DOHH2 (cell line): Measurements from ENCODE around the gene TRAF1.

Experiments used
- H3F3A ChIP-seq: fragments of 200-600 bp; sonication (generic), shearing (Covaris generic); 2 replicates; pipeline ENCODE4 v1.6.0; 2016; ENCODE audit warnings: antibody characterized with exemption, mild to moderate bottlenecking; ENCODE audit not compliant: control insufficient read depth, insufficient read depth
- H3K27ac ChIP-seq: fragments of 200-600 bp; sonication (generic); 2 replicates; pipeline ENCODE4 v1.5.1; 2014; ENCODE audit warnings: low read depth, mild to moderate bottlenecking, low read length, moderate library complexity
- H3K27me3 ChIP-seq: fragments of 200-600 bp; sonication (generic); 2 replicates; pipeline ENCODE4 v1.6.1; 2014; ENCODE audit warnings: mild to moderate bottlenecking, low read length, mixed read lengths; ENCODE audit not compliant: control insufficient read depth
- H3K36me3 ChIP-seq: fragments of 200-600 bp; sonication (generic); 2 replicates; pipeline ENCODE4 v1.6.1; 2014; ENCODE audit warnings: mild to moderate bottlenecking, low read length, moderate library complexity, mixed read lengths; ENCODE audit not compliant: control insufficient read depth
- H3K4me1 ChIP-seq: fragments of 200-600 bp; sonication (generic); 2 replicates; pipeline ENCODE4 v1.6.1; 2014; ENCODE audit warnings: mild to moderate bottlenecking, low read length, mixed read lengths; ENCODE audit not compliant: control insufficient read depth
- H3K4me2 ChIP-seq: fragments of 200-600 bp; sonication (generic); 2 replicates; pipeline ENCODE4 v1.6.0; 2014; ENCODE audit warnings: mild to moderate bottlenecking, low read length, moderate library complexity
- H3K4me3 ChIP-seq: fragments of 200-600 bp; sonication (generic); 2 replicates; pipeline ENCODE4 v1.5.1; 2014; ENCODE audit warnings: mild to moderate bottlenecking, low read length, mixed read lengths
- H3K79me2 ChIP-seq: fragments of 200-600 bp; sonication (generic); 2 replicates; pipeline ENCODE4 v1.6.1; 2014; ENCODE audit warnings: mild to moderate bottlenecking, low read length, mixed read lengths; ENCODE audit not compliant: control insufficient read depth
- H3K9me2 ChIP-seq: fragments of 200-600 bp; sonication (generic); replicated peaks from 2 replicates; pipeline ENCODE4 v1.6.1; 2014; ENCODE audit warnings: mild to moderate bottlenecking, low read length, mixed read lengths; ENCODE audit not compliant: control insufficient read depth
- H3K9me3 ChIP-seq: fragments of 200-600 bp; sonication (generic); 2 replicates; pipeline ENCODE4 v1.6.1; 2014; ENCODE audit warnings: antibody characterized with exemption, low read length, mixed read lengths; ENCODE audit not compliant: control insufficient read depth, insufficient read depth
- H4K20me1 ChIP-seq: fragments of 200-600 bp; sonication (generic); 2 replicates; pipeline ENCODE4 v1.6.0; 2014; ENCODE audit warnings: low read depth, mild to moderate bottlenecking, antibody characterized with exemption, low read length, moderate library complexity; ENCODE audit not compliant: control insufficient read depth, insufficient read depth
- CTCF ChIP-seq: fragments of 200-600 bp; sonication (generic); IDR thresholded peaks from one replicate; pipeline ENCODE4 v1.5.1; 2014; ENCODE audit warnings: antibody characterized with exemption, mild to moderate bottlenecking, low read depth, low read length; ENCODE audit not compliant: poor library complexity, severe bottlenecking
- EZH2phosphoT487 ChIP-seq: fragments of 200-600 bp; sonication (generic); IDR thresholded peaks from 2 replicates; pipeline ENCODE4 v1.6.1; 2017; ENCODE audit warnings: borderline replicate concordance, mild to moderate bottlenecking, antibody characterized with exemption, low read length, moderate library complexity, mixed read lengths

TRAF1 gene

DNA sequence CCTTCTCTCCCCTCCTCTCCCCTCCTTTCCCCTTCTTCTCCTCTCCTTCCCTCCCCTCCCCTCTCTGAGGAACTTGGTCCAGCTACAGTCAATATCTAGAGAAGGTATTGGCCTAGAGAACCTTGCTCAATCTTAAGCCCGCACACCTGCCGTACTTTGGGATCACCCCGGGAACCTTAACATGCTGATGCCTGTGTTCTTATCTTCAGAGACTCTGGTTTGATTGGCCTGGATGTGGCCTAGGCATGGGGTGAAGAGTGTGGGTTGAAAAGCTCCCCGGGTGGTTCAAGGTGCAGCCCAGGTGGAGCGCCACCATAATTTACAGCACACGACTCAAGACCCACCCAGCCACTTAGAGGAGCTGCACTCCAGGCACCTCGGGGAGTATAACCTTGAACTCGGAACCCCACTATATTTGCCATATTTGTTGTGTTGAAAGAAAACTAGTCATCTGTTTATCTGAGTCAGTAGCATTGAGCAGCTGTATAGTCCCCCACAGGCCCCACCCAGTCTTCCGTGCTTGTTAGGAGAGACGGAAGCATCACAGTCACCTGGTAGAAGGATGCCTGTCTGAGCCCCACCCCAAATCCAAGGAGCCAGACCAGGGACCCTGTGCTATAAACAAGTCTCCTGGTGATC lies 35.2 kb downstream of the TRAF1 start:
- Histone ChIP-seq H3K27ac (peak overlapping the region; percentile 100), H3K36me3 (peaks cover 6% of the 10 kb centered on the region; the same call in 1 of the 2 replicates), H4K20me1 (no peaks in the 10 kb centered on the region), H3K4me1 (peaks cover 95% of the 10 kb centered on the region), H3F3A (peaks cover 47% of the 10 kb centered on the region), H3K9me3 (no peaks in the 10 kb centered on the region), H3K27me3 (no peaks in the 10 kb centered on the region), H3K9me2 (no peaks in the 10 kb centered on the region), H3K79me2 (no peaks in the 10 kb centered on the region), H3K4me3 (peak overlapping the region; percentile 60), H3K4me2 (peak overlapping the region; percentile 92)
- TF ChIP-seq CTCF (no peak), EZH2phosphoT487 (no peak)

GRCh38 chr9:120890320-120891244 lies 36.0 kb downstream of the TRAF1 start:
- H3K4me3 ChIP-seq = peak overlapping the region; percentile 60
- H3K27ac ChIP-seq = peak overlapping the region; percentile 100
- H3K9me3 ChIP-seq = no peaks in the 10 kb centered on the region
- H3K79me2 ChIP-seq = no peaks in the 10 kb centered on the region
- no peaks in the 10 kb centered on the region for H3K9me2 ChIP-seq
- peaks cover 6% of the 10 kb centered on the region; the same call in 1 of the 2 replicates for H3K36me3 ChIP-seq
- peak overlapping the region; percentile 92 for H3K4me2 ChIP-seq
- TF ChIP-seq CTCF (no peak), EZH2phosphoT487 (no peak)
- H4K20me1 ChIP-seq = no peaks in the 10 kb centered on the region
- no peaks in the 10 kb centered on the region for H3K27me3 ChIP-seq
- H3K4me1 ChIP-seq = peaks cover 95% of the 10 kb centered on the region
- H3F3A ChIP-seq = peaks cover 43% of the 10 kb centered on the region

DNA sequence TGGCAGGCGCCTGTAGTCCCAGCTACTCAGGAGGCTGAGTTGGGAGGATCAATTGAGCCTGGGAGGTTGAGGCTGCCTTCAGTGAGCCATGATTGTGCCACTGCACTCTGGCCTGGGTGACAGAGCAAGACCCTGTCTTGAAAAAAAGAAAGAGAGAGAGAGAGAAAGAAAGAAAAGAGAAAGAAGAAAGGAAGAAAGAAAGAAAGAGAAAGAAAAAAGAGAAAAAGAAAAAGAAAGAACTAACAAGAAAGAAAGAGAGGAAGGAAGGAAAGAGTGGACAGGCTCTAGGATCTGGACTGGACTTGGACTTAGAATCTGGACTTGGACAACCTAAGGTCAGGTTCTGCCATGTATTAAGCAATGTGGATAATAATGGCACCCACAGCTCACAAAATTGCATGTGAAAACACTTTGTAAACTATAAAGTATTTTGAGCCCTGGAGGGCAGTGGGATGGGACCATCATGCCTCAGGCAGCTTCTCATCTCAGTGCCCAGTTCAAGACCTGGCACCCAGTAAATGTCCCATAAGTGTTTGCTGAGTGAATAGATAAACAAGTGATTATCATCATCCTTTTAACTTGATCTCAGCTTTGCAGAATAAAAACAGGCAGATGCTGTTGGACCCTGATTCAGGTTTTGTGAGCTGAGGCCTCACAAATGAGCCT lies 36.9 kb downstream of the TRAF1 start:
- Histone ChIP-seq H3K9me2 (no peaks in the 10 kb centered on the region), H4K20me1 (no peaks in the 10 kb centered on the region), H3K4me2 (peak overlapping the region; percentile 92), H3F3A (peaks cover 38% of the 10 kb centered on the region), H3K27me3 (no peaks in the 10 kb centered on the region), H3K79me2 (no peaks in the 10 kb centered on the region), H3K4me3 (peak overlapping the region; percentile 60), H3K4me1 (peaks cover 95% of the 10 kb centered on the region), H3K36me3 (peaks cover 6% of the 10 kb centered on the region; the same call in 1 of the 2 replicates), H3K9me3 (no peaks in the 10 kb centered on the region), H3K27ac (peak overlapping the region; percentile 100)
- TF ChIP-seq CTCF (no peak), EZH2phosphoT487 (no peak)
